ENCODE measurements around the gene MRPL48.

The MRPL48 gene

DNA sequence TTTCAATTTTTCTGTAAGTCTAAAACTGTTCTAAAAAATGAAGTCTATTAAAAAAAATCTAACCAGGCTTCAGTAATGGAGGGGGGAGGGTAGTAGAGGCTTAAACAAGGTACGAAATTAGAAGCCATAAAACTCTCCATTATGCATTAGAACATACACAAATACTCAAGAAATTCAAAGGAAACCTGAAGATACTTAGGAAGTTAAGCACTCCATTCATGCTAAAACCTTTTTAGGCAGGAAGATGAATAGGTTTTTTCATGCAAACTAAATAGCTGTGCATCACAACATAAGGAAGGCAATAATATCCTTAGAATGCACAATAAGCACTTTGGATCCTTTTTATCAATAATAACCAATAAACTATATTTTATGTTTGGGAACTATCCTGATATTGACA is 29.2 kb upstream of the MRPL48 start:
- Histone ChIP-seq H3K4me3 (ENCODE audit: insufficient read depth, low read length, poor library complexity, severe bottlenecking) (no peak overlapping the region), H3F3A (ENCODE audit: insufficient read depth) (peaks cover 26% of the 10 kb centered on the region), H3K9ac (ENCODE audit: low read length) (peak overlapping the region; percentile 83), H3K79me2 (ENCODE audit: insufficient read depth, low read length) (peaks cover 62% of the 10 kb centered on the region), H3K36me3 (ENCODE audit: low read length) (no peaks in the 10 kb centered on the region), H3K4me2 (ENCODE audit: low read depth, low read length, poor library complexity, severe bottlenecking) (peak overlapping the region; percentile 89), H4K20me1 (ENCODE audit: low read depth, low read length) (peaks cover 14% of the 10 kb centered on the region; the same call in 1 of the 2 replicates), H2AFZ (ENCODE audit: low read depth, low read length, severe bottlenecking) (no peak overlapping the region), H3K9me3 (ENCODE audit: insufficient read depth, low read length) (no peaks in the 10 kb centered on the region), H3K27me3 (ENCODE audit: low read length) (no peaks in the 10 kb centered on the region), H3K27ac (ENCODE audit: low read depth, low read length) (no peak overlapping the region), H3K9me2 (replicated peaks; ENCODE audit: insufficient read depth, low read length) (no peaks in the 10 kb centered on the region)
- TF ChIP-seq EZH2phosphoT487 (conservative IDR thresholded peaks at IDR 0.05; ENCODE audit: low read length): no peak
- TF ChIP-seq, protein P1, sequence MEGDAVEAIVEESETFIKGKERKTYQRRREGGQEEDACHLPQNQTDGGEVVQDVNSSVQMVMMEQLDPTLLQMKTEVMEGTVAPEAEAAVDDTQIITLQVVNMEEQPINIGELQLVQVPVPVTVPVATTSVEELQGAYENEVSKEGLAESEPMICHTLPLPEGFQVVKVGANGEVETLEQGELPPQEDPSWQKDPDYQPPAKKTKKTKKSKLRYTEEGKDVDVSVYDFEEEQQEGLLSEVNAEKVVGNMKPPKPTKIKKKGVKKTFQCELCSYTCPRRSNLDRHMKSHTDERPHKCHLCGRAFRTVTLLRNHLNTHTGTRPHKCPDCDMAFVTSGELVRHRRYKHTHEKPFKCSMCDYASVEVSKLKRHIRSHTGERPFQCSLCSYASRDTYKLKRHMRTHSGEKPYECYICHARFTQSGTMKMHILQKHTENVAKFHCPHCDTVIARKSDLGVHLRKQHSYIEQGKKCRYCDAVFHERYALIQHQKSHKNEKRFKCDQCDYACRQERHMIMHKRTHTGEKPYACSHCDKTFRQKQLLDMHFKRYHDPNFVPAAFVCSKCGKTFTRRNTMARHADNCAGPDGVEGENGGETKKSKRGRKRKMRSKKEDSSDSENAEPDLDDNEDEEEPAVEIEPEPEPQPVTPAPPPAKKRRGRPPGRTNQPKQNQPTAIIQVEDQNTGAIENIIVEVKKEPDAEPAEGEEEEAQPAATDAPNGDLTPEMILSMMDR (IDR thresholded peaks at IDR 0.05; ENCODE audit: insufficient read depth, low read length, poor library complexity, severe bottlenecking): no peak

DNA sequence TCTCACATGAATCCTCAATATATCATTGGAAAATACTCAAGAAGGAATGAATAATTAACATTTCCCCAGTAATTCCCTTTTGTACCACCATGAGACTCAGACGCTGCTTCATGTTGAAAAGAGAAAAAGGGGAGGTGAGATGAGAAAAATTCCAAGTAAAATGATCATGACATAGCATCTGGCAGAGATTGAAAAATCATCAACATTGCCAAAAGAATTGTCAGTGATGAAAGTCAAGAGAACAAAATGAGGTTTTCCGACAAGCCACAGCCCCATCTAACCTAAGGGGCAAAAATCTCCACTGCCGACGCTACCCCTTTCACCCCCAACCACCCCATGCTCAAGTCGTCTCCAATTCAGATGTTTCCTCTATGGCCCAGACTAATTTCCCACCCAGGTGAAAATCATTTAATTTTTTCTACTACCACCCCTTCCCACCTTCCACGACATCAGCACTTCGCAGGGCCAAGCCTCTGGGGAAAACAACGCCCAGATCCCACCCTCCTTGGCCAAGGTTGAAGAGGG is 28.0 kb upstream of the MRPL48 start:
- peaks cover 51% of the 10 kb centered on the region for H3K79me2 ChIP-seq (ENCODE audit: insufficient read depth, low read length)
- no peak for TF ChIP-seq EZH2phosphoT487 (conservative IDR thresholded peaks at IDR 0.05; ENCODE audit: low read length)
- TF ChIP-seq, protein P1 (IDR thresholded peaks at IDR 0.05; ENCODE audit: insufficient read depth, low read length, poor library complexity, severe bottlenecking): no peak
- peak overlapping the region; percentile 89 for H3K4me2 ChIP-seq (ENCODE audit: low read depth, low read length, poor library complexity, severe bottlenecking)
- peak overlapping the region; percentile 83 for H3K9ac ChIP-seq (ENCODE audit: low read length)
- no peaks in the 10 kb centered on the region for H3K9me3 ChIP-seq (ENCODE audit: insufficient read depth, low read length)
- no peak overlapping the region for H2AFZ ChIP-seq (ENCODE audit: low read depth, low read length, severe bottlenecking)
- peak overlapping the region; percentile 84 for H3K4me3 ChIP-seq (ENCODE audit: insufficient read depth, low read length, poor library complexity, severe bottlenecking)
- H3K27me3 ChIP-seq (ENCODE audit: low read length): no peaks in the 10 kb centered on the region
- no peaks in the 10 kb centered on the region for H3K36me3 ChIP-seq (ENCODE audit: low read length)
- H3K27ac ChIP-seq (ENCODE audit: low read depth, low read length): no peak overlapping the region
- H3K9me2 ChIP-seq (replicated peaks; ENCODE audit: insufficient read depth, low read length): no peaks in the 10 kb centered on the region
- H4K20me1 ChIP-seq (ENCODE audit: low read depth, low read length): peaks cover 14% of the 10 kb centered on the region; the same call in 1 of the 2 replicates
- H3F3A ChIP-seq (ENCODE audit: insufficient read depth): peaks cover 28% of the 10 kb centered on the region

GRCh38 chr11:73760135-73760678 is 27.5 kb upstream of the MRPL48 start:
- peaks cover 14% of the 10 kb centered on the region; the same call in 1 of the 2 replicates for H4K20me1 ChIP-seq (ENCODE audit: low read depth, low read length)
- peak overlapping the region; percentile 89 for H3K4me2 ChIP-seq (ENCODE audit: low read depth, low read length, poor library complexity, severe bottlenecking)
- H3K9me2 ChIP-seq (replicated peaks; ENCODE audit: insufficient read depth, low read length): no peaks in the 10 kb centered on the region
- peak overlapping the region; percentile 83 for H3K9ac ChIP-seq (ENCODE audit: low read length)
- TF ChIP-seq, protein P1 (IDR thresholded peaks at IDR 0.05; ENCODE audit: insufficient read depth, low read length, poor library complexity, severe bottlenecking): no peak
- no peak for TF ChIP-seq EZH2phosphoT487 (conservative IDR thresholded peaks at IDR 0.05; ENCODE audit: low read length)
- peak overlapping the region; percentile 72 for H2AFZ ChIP-seq (ENCODE audit: low read depth, low read length, severe bottlenecking)
- peaks cover 51% of the 10 kb centered on the region for H3K79me2 ChIP-seq (ENCODE audit: insufficient read depth, low read length)
- H3K36me3 ChIP-seq (ENCODE audit: low read length): no peaks in the 10 kb centered on the region
- H3K27me3 ChIP-seq (ENCODE audit: low read length): no peaks in the 10 kb centered on the region
- H3K4me3 ChIP-seq (ENCODE audit: insufficient read depth, low read length, poor library complexity, severe bottlenecking): peak overlapping the region; percentile 84
- no peaks in the 10 kb centered on the region for H3K9me3 ChIP-seq (ENCODE audit: insufficient read depth, low read length)
- H3F3A ChIP-seq (ENCODE audit: insufficient read depth): peaks cover 28% of the 10 kb centered on the region
- H3K27ac ChIP-seq (ENCODE audit: low read depth, low read length): 0 out of 2 replicates have a peak overlapping the region, but pooled peaks have one; percentile 56
